HEK293 (cell line): ENCODE results near the gene KCTD1.

Experiments
- ZNF10 ChIP-seq: fragments of 450-650 bp; formaldehyde crosslinking; IDR thresholded peaks from 2 replicates; pipeline ENCODE4 v1.5.1; 2017; ENCODE audit warnings: missing biosample characterization, missing genetic modification characterization
- ZNF175 ChIP-seq: fragments of 450-650 bp; formaldehyde crosslinking; IDR thresholded peaks from 2 replicates; pipeline ENCODE4 v1.5.1; 2016; ENCODE audit warnings: missing biosample characterization, missing genetic modification characterization
- ZNF555 ChIP-seq: fragments of 450-650 bp; formaldehyde crosslinking; conservative IDR thresholded peaks from 2 replicates; pipeline ENCODE4 v1.5.1; 2017; ENCODE audit warnings: missing biosample characterization, mild to moderate bottlenecking, missing genetic modification characterization, inconsistent platforms
- ZNF558 ChIP-seq: fragments of 450-650 bp; formaldehyde crosslinking; IDR thresholded peaks from 2 replicates; pipeline ENCODE4 v1.5.1; 2016; ENCODE audit warnings: missing biosample characterization, missing genetic modification characterization

DNA sequence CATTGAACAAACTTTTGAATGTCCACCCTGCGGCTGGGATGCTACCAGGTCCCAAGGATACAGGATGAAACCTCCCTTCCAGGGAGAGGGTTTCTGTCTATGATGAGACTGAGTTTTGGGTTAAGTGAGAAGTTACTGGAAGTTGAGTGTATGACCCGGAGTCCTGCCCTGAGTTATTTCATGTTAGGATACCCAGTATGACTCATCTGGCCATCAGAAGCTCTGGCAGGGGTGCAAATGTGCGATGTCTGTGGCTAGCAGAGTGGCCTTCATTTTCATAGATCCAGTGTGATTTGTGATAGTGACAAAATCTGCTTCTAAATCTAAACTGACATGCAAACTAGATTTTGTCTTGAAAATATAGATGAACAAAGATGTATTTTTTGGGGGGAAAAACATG, 55.3 kb downstream of the KCTD1 start:
- TF ChIP-seq ZNF175 (tag by site-specific recombination) (no peak), ZNF555 (tag by site-specific recombination) (no peak), ZNF10 (tag by site-specific recombination) (no peak), ZNF558 (tag by site-specific recombination) (no peak)
